ENCODE measurements around the gene DEXI. TPM values are rescaled to one million over a fixed set of nuclear protein-coding genes. Genes with fewer than 3 reads are reported as not detected.

The DEXI gene
- 32.4 and 35.8 TPM in 2 replicates for total RNA-seq
- long read RNA-seq, full-length matches to known transcripts = 1 of 1 reads
- long read RNA-seq, partial matches to known transcripts = 0 of 1 reads
- long read RNA-seq, other reads (novel, unspliced or antisense) = 0 of 1 reads

DNA sequence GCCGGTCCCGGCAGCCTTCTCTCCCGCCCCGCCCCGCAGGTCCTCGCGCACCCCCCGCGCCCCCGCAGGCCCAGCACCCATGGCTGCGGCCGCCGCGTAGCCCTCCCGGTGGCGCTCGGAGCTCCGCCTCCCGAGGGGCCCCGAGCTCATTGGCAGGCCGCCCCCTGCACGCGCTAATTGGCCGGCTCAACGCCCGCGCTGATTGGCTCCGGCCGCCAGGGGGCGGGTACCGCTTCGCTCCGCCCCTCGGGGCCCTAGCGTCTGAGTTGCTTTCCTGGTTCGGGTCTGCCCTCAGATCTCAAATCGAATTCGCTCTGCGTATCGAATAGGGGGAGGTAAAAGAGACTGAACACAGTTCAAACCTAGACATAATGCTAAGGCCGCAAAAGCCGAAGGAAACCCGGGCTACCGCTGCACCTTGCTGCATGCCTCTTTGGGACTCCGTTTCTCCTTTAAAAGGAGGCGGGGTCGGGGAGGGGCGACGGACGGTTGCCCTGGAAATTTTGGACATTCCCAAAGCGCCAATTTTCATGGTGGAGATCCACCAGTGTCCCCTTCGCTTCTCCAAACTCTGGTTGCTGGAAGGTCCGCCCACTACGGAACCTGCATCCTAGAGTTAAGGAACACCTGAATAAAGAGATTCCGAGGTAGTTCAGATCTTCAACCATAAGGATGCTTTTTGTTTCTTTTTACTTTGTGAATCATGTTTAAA, at the start of gene DEXI:
Gene DEXI (minus strand): TSS at position 117 of the 712 bp plus-strand sequence. CDS start 463 bp downstream, outside the sequence.
- H3K36me3 Mint-ChIP-seq (ENCODE audit: unreplicated experiment) = no peaks in the 10 kb centered on the region
- peak within 1 kb of the TSS; percentile 64 for H3K27ac Mint-ChIP-seq (ENCODE audit: unreplicated experiment)
- peak; percentile 98 for DNase-seq (ENCODE audit: extremely low spot score, unreplicated experiment)
- peaks cover 55% of the 10 kb centered on the region for H3K4me1 Mint-ChIP-seq (ENCODE audit: unreplicated experiment)
- TF ChIP-seq, protein P1, sequence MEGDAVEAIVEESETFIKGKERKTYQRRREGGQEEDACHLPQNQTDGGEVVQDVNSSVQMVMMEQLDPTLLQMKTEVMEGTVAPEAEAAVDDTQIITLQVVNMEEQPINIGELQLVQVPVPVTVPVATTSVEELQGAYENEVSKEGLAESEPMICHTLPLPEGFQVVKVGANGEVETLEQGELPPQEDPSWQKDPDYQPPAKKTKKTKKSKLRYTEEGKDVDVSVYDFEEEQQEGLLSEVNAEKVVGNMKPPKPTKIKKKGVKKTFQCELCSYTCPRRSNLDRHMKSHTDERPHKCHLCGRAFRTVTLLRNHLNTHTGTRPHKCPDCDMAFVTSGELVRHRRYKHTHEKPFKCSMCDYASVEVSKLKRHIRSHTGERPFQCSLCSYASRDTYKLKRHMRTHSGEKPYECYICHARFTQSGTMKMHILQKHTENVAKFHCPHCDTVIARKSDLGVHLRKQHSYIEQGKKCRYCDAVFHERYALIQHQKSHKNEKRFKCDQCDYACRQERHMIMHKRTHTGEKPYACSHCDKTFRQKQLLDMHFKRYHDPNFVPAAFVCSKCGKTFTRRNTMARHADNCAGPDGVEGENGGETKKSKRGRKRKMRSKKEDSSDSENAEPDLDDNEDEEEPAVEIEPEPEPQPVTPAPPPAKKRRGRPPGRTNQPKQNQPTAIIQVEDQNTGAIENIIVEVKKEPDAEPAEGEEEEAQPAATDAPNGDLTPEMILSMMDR (IDR thresholded peaks at IDR 0.05) = no peak
- H3K4me3 Mint-ChIP-seq (ENCODE audit: unreplicated experiment) = peak within 1 kb of the TSS; percentile 90
- H3K9me3 Mint-ChIP-seq (ENCODE audit: unreplicated experiment) = no peaks in the 10 kb centered on the region
- no peaks in the 10 kb centered on the region for H3K27me3 Mint-ChIP-seq (ENCODE audit: unreplicated experiment)

DNA sequence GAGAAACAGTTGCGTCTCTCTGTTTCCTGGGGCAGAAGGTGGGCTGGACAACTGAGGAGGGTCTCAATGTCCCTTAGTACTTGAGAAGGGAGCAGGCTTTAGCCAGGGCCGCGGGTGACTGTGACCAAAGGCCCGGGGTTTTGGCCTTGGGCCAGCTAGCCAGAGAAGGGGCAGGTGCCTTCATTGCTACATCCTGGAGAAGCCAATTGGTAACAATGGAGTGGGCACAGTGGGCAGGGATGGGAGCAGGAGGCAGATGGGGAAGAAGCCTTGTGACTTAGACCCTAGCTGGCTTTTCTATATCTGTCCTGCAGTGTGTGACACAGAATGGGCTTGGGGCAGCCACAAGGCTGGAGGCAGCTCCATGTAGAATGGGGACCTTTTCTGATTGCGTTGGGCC, 48.1 kb upstream of the DEXI start:
- no peak for DNase-seq (ENCODE audit: extremely low spot score, unreplicated experiment)
- Mint-ChIP-seq H3K27ac (ENCODE audit: unreplicated experiment) (no peak overlapping the region), H3K4me3 (ENCODE audit: unreplicated experiment) (no peak overlapping the region), H3K27me3 (ENCODE audit: unreplicated experiment) (no peaks in the 10 kb centered on the region), H3K4me1 (ENCODE audit: unreplicated experiment) (peaks cover 24% of the 10 kb centered on the region), H3K36me3 (ENCODE audit: unreplicated experiment) (peaks cover 31% of the 10 kb centered on the region), H3K9me3 (ENCODE audit: unreplicated experiment) (no peaks in the 10 kb centered on the region)
- TF ChIP-seq, protein P1 (IDR thresholded peaks at IDR 0.05) = no peak

DNA sequence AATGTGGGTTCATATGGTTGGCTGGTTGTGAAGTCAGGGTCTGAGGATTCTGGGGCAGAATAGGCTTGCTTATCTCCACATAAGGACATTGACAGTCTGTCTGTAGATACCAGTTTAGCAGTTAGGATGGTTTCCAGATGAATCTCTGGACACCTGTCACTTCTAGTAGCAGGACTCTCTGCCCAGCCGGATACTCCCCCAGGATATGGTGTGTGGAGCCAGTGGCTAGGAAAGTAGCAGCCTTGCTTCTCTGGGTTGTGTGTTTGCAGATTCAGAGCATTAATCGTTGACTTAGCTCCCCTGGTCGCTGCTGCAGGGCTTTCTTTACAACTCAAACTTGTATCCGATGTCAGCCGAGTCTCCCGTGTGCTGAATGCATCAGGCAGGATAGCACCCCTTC, 47.3 kb upstream of the DEXI start:
- Mint-ChIP-seq H3K4me3 (ENCODE audit: unreplicated experiment) (no peak overlapping the region), H3K4me1 (ENCODE audit: unreplicated experiment) (peaks cover 24% of the 10 kb centered on the region), H3K36me3 (ENCODE audit: unreplicated experiment) (peaks cover 30% of the 10 kb centered on the region), H3K27me3 (ENCODE audit: unreplicated experiment) (no peaks in the 10 kb centered on the region), H3K9me3 (ENCODE audit: unreplicated experiment) (no peaks in the 10 kb centered on the region), H3K27ac (ENCODE audit: unreplicated experiment) (no peak overlapping the region)
- TF ChIP-seq, protein P1 (IDR thresholded peaks at IDR 0.05) = no peak
- no peak for DNase-seq (ENCODE audit: extremely low spot score, unreplicated experiment)

DNA sequence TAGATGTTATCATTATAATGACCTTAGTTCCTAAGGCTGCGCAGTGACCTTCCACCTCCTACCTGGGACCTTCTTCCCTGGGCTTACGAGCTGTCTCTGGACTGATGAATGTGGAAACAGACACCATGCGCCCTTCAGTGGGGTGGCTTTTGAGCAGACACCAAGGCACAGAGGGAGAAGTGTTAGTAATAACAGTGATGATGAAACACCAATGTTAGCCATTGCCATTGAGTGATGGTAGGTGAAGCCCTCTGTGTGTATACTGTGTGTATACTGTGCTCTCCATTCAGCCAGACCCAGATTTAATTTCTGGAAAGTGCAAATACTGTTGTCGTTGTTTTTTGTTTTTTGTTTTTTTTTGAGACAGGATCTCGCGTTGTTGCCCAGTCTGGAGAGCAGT, 46.6 kb upstream of the DEXI start:
- TF ChIP-seq, protein P1 (IDR thresholded peaks at IDR 0.05) = no peak
- DNase-seq (ENCODE audit: extremely low spot score, unreplicated experiment) = no peak
- no peak overlapping the region for H3K27ac Mint-ChIP-seq (ENCODE audit: unreplicated experiment)

DNA sequence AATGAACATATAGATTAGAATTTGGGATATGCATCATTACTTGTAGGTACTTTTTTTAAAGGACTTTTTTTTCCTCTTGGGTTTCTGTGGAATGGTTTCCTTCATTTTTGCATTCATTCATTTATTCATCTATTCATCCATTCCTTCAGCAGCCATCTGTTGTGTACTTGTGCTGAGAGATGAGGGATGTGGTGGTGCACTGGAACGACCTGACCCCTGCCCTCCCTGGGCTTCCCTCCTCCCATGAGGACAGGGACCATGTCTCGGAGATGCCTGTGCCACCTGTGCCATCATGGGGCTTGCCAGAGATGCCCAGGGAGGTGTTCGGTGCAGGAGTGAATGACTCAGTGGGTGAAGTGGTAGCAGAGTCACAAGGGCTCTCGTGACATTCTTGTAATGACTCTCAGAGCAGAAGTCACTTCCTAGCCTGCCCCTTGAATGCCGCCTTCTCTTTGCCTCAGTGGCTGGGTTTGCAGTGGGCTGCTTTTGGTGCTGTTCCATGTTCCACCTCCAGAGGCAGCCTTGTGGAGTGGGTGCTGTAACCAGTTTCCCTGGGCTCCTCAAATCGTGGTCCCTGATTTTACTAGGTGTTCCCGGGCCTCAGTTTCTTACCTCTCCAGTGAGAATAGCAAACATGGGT, 46.0 kb upstream of the DEXI start:
- TF ChIP-seq, protein P1 (IDR thresholded peaks at IDR 0.05) = peak; percentile 37
- no peak overlapping the region for H3K27ac Mint-ChIP-seq (ENCODE audit: unreplicated experiment)
- DNase-seq (ENCODE audit: extremely low spot score, unreplicated experiment) = no peak
- H3K36me3 Mint-ChIP-seq (ENCODE audit: unreplicated experiment) = peaks cover 26% of the 10 kb centered on the region
- H3K9me3 Mint-ChIP-seq (ENCODE audit: unreplicated experiment) = no peaks in the 10 kb centered on the region
- peaks cover 24% of the 10 kb centered on the region for H3K4me1 Mint-ChIP-seq (ENCODE audit: unreplicated experiment)
- H3K27me3 Mint-ChIP-seq (ENCODE audit: unreplicated experiment) = no peaks in the 10 kb centered on the region
- H3K4me3 Mint-ChIP-seq (ENCODE audit: unreplicated experiment) = no peak overlapping the region

More for the DNA sequence above, 46.6 kb upstream of the DEXI start:
- Mint-ChIP-seq H3K4me3 (ENCODE audit: unreplicated experiment) (no peak overlapping the region), H3K36me3 (ENCODE audit: unreplicated experiment) (peaks cover 26% of the 10 kb centered on the region), H3K4me1 (ENCODE audit: unreplicated experiment) (peaks cover 24% of the 10 kb centered on the region), H3K27me3 (ENCODE audit: unreplicated experiment) (no peaks in the 10 kb centered on the region), H3K9me3 (ENCODE audit: unreplicated experiment) (no peaks in the 10 kb centered on the region)
